Stimulated activated CD8-positive, alpha-beta memory T cell treated with anti-CD3 and anti-CD28 coated beads, Interleukin-12 subunit alpha, Interleukin-12 subunit beta, amount 100 ng/mL, for 4 hours (primary cell): ENCODE measurements around the gene PLCB1.

ENCODE experiments used
- DNase-seq: peaks from one replicate; pipeline ENCODE4 v3.0.0-alpha.2; 2020; ENCODE audit warnings: low read depth

The PLCB1 gene

GRCh38 chr20:8895472-8895871, 763.4 kb downstream of the PLCB1 start:
- no peak for DNase-seq

GRCh38 chr20:8898823-8899222, 766.8 kb downstream of the PLCB1 start:
- no peak for DNase-seq

- DNase-seq: no peak
Observed at GRCh38 chr20:8901237-8902025, 769.4 kb downstream of the PLCB1 start.

- no peak for DNase-seq
Observed at GRCh38 chr20:8903655-8904605, 771.9 kb downstream of the PLCB1 start.

GRCh38 chr20:8909596-8909995, 777.5 kb downstream of the PLCB1 start:
- no peak for DNase-seq

- DNase-seq: no peak
Observed at GRCh38 chr20:8912096-8912495, 780.0 kb downstream of the PLCB1 start.

- DNase-seq: no peak
Observed at GRCh38 chr20:8912731-8913130, 780.7 kb downstream of the PLCB1 start.

- no peak for DNase-seq
Observed at GRCh38 chr20:8913456-8913855, 781.4 kb downstream of the PLCB1 start.

- DNase-seq: no peak
Observed at GRCh38 chr20:8914421-8914820, 782.4 kb downstream of the PLCB1 start.

GRCh38 chr20:8917084-8917483, 785.0 kb downstream of the PLCB1 start:
- DNase-seq: no peak

GRCh38 chr20:8918145-8918544, 786.1 kb downstream of the PLCB1 start:
- DNase-seq: no peak

- DNase-seq: no peak
Observed at GRCh38 chr20:8924539-8924938, 792.5 kb downstream of the PLCB1 start.

- DNase-seq: no peak
Observed at GRCh38 chr20:8930726-8931125, 798.7 kb downstream of the PLCB1 start.

GRCh38 chr20:8932192-8933165, 800.4 kb downstream of the PLCB1 start:
- DNase-seq: no peak

- DNase-seq: no peak
Observed at GRCh38 chr20:8933381-8933807, 801.3 kb downstream of the PLCB1 start.

- DNase-seq: no peak
Observed at GRCh38 chr20:8934362-8934761, 802.3 kb downstream of the PLCB1 start.
